Mucosa of descending colon (tissue), 3 donors: Measurements from ENCODE around the gene FHIT. TPM values are rescaled to one million over a fixed set of nuclear protein-coding genes. Genes with fewer than 3 reads are reported as not detected.

ENCODE experiments used
- ATAC-seq: fragments of 200-7000 bp; cut with Tn5 transposase; one replicate; pipeline ENCODE4 v1.9.1; 2020; ENCODE audit warnings: mild to moderate bottlenecking, moderate library complexity
- DNase-seq, 3 donors: peaks; one replicate each; pipeline ENCODE4 v3.0.0-alpha.2; 2020
- H3K36me3 ChIP-seq: fragments of 200-600 bp; one replicate; pipeline ENCODE4 v1.8.0; 2021; ENCODE audit warnings: low read depth, mild to moderate bottlenecking
- H3K4me1 ChIP-seq: fragments of 200-600 bp; one replicate; pipeline ENCODE4 v1.8.0; 2021; ENCODE audit warnings: low read depth, mild to moderate bottlenecking
- H3K4me3 ChIP-seq: fragments of 200-600 bp; one replicate; pipeline ENCODE4 v1.8.0; 2021; ENCODE audit warnings: mild to moderate bottlenecking
- H3K9me3 ChIP-seq: fragments of 200-600 bp; one replicate; pipeline ENCODE4 v1.8.0; 2021; ENCODE audit warnings: mild to moderate bottlenecking
- intact Hi-C, 2 donors: fragments of 100-400 bp; cut with DNase I in 1 of 2; cut with micrococcal nuclease in 1 of 2; formaldehyde crosslinking; loops; one replicate each; pipeline versions ENCODE4 v1.11.0 to v1.11.1; 2022; cut with DNase I, micrococcal nuclease
- total RNA-seq, 3 donors: library from RNA; stranded (reverse); fragmentation: NEBNext Ultra II Directional in 2 of 3; extraction: Animal tissue kit (Norgen Biotek cat#: 25700) in 2 of 3; gene quantifications; one replicate each; pipeline versions ENCODE4 v1.2.1 to v1.2.4, GENCODE V29; 2021 to 2023
- TF ChIP-seq, protein P1 (sequence below): fragments of 200-600 bp; IDR thresholded peaks from one replicate; pipeline ENCODE4 v1.8.0; 2022; ENCODE audit warnings: antibody characterized with exemption, mild to moderate bottlenecking
- donor health status: DM: no; HTN: no; CAD: no; lungs with moderate emphysema.
- donor health status: DM: no; HTN: no; CAD: no.
- donor health status: DM: no; HTN: yes; CAD: no.

FHIT gene
- total RNA-seq, 3 donors from 2014 or later: 8.9 to 20.7 (median 18.6) TPM

DNA sequence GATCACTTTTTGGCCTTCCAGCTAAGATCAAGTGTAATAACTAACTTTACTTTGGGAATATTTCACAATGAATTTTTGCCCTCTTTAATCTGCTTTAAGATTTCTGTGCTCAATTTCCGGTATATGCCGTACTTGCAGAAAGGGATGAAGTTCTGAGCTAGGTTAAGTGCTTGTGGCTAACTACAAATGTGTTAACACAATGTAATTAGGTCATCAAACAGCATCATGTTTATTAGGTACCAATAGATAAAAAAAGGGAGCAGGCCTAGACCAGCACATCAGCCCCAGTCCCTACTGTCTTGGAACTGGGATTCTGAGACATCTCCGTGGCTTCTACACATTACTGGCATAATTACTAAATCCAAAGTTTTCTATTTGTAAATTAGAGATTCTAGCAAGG lies 1268.7 kb downstream of the FHIT start:
- TF ChIP-seq, protein P1, sequence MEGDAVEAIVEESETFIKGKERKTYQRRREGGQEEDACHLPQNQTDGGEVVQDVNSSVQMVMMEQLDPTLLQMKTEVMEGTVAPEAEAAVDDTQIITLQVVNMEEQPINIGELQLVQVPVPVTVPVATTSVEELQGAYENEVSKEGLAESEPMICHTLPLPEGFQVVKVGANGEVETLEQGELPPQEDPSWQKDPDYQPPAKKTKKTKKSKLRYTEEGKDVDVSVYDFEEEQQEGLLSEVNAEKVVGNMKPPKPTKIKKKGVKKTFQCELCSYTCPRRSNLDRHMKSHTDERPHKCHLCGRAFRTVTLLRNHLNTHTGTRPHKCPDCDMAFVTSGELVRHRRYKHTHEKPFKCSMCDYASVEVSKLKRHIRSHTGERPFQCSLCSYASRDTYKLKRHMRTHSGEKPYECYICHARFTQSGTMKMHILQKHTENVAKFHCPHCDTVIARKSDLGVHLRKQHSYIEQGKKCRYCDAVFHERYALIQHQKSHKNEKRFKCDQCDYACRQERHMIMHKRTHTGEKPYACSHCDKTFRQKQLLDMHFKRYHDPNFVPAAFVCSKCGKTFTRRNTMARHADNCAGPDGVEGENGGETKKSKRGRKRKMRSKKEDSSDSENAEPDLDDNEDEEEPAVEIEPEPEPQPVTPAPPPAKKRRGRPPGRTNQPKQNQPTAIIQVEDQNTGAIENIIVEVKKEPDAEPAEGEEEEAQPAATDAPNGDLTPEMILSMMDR: no peak
- Histone ChIP-seq H3K9me3 (no peaks in the 10 kb centered on the region), H3K36me3 (no peaks in the 10 kb centered on the region), H3K4me1 (no peaks in the 10 kb centered on the region), H3K4me3 (no peak overlapping the region)
- DNase-seq (no peak), ATAC-seq (no peak)
- intact Hi-C loops: no loop called here

DNA sequence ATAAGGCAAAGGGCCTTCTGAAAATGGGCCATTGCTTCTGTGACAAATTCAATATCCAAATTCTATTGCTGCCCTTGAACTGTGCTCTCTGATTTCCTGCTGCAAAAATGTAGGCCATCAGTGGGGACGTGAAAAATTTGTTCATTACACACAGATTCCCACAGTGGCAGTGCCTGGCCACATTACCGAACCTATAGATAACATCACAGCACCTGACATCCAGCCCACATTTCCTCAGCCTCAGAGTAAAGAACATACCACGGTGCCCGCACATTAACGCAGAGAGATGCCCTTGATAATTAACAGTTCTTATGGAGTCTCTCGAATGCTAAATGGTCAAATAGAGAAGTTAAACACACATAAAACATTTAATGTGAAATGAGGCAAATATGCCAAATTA lies 1269.9 kb downstream of the FHIT start:
- no peaks in the 10 kb centered on the region for H3K9me3 ChIP-seq
- H3K4me3 ChIP-seq: no peak overlapping the region
- no peaks in the 10 kb centered on the region for H3K36me3 ChIP-seq
- intact Hi-C loops: no loop called here
- H3K4me1 ChIP-seq: no peaks in the 10 kb centered on the region
- TF ChIP-seq, protein P1: no peak
- ATAC-seq: no peak
- no peak for DNase-seq

DNA sequence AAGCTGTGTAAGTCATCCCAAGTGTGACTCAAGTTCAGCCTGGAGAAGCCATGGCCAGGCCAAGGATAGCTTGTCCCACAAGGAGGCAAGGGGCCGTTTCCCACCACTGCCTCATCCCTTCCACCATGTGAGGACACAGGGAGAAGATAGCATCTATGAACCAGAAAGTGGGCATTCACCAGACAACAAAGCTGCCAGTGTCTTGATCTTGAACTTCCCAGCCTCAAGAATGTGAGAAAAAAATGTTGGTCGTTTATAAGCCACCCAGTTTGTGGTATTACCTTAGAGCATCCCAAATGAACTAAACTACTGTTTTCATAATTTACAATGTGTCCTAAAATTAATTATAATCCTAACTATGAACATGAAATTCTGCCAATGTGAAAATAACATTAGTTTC lies 1270.7 kb downstream of the FHIT start:
- H3K36me3 ChIP-seq: no peaks in the 10 kb centered on the region
- ATAC-seq: no peak
- no peaks in the 10 kb centered on the region for H3K9me3 ChIP-seq
- intact Hi-C loops: no loop called here
- H3K4me1 ChIP-seq: no peaks in the 10 kb centered on the region
- no peak for DNase-seq
- H3K4me3 ChIP-seq: no peak overlapping the region
- TF ChIP-seq, protein P1: no peak

DNA sequence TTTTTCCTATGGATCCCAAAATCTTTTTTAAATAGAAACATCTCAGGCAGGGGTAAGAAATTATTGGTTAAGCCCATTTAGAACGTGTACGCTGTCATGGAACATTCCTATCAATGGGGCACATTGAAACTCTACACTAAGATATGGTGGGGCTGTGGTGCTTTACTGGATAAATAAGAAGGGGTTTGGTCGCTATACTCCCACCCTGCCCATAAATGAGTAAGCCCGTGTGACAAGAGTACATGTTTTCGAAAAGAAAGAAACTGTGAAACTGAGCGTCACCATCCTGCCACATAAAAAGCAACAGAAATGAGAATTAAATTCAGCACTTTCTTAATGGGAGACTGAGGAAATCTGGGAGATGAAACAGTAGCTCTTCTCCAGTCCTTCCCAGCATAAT lies 1271.7 kb downstream of the FHIT start:
- no peak for ATAC-seq
- TF ChIP-seq, protein P1: no peak

DNA sequence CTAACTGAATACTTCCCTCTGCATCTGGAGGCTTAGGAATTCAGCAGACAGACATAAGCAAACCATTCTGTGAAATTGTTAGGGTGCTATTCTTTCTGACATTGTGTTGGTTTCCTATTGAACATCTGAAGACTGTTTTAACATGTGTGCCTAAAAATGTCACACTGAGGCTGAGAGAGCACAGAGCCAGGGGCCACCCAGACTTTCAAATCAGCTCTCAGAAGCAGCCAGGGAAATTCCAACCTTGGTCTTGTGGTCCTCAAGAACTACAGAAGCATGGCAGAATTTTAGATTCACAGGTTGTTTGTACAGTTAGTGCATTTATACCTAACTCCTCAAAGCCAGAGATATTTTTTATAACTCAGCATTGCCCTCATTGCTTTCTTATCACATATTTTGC lies 1272.3 kb downstream of the FHIT start:
- no peaks in the 10 kb centered on the region for H3K4me1 ChIP-seq
- H3K36me3 ChIP-seq: no peaks in the 10 kb centered on the region
- H3K9me3 ChIP-seq: no peaks in the 10 kb centered on the region
- DNase-seq: no peak
- no peak for ATAC-seq
- TF ChIP-seq, protein P1: no peak
- no peak overlapping the region for H3K4me3 ChIP-seq
- intact Hi-C loops: no loop called here

More for the DNA sequence above, 1271.7 kb downstream of the FHIT start:
- Histone ChIP-seq H3K9me3 (no peaks in the 10 kb centered on the region), H3K4me1 (no peaks in the 10 kb centered on the region), H3K36me3 (no peaks in the 10 kb centered on the region), H3K4me3 (no peak overlapping the region)
- intact Hi-C loops: no loop called here
- no peak for DNase-seq

DNA sequence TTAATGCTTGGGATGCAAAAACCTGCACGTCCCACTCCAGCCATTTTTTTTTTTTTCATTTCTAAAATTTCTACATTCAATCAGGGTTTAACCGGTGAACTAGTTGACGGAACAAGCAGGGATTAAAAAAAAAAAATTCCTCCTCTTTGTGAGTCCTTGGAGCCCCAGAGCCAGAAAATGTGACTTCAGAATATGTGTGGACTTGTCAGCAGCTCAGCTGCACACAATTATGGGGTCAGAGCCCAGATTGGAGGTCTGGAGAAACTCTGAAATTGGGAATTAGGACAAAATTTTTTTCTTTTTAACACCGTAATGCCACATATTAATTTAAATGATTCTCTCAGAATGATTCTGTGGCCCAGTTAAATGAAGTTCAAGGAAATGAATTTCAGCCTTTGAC lies 1280.5 kb downstream of the FHIT start:
- ATAC-seq: no peak
- TF ChIP-seq, protein P1: no peak
- Histone ChIP-seq H3K4me1 (no peaks in the 10 kb centered on the region), H3K36me3 (no peaks in the 10 kb centered on the region), H3K9me3 (no peaks in the 10 kb centered on the region), H3K4me3 (no peak overlapping the region)
- no peak for DNase-seq
- intact Hi-C loops: no loop called here
